HG02571 (cell line): Measurements from ENCODE around the gene CFLAR.
"Not testable (repeated sequence)": the region's sequence is repeated elsewhere in the genome, so short reads cannot be mapped to it uniquely, and the experiment has no call there.

Experiments
- ATAC-seq: cut with Tn5 transposase; IDR thresholded peaks from one replicate; pipeline ENCODE4 v1.9.1; 2021; ENCODE audit warnings: mild to moderate bottlenecking, moderate library complexity; ENCODE audit not compliant: unreplicated experiment

Gene CFLAR

GRCh38 chr2:201118121-201118960 is 2.4 kb downstream of the CFLAR start:
- peak; percentile 35 for ATAC-seq

GRCh38 chr2:201118961-201119854 is 3.2 kb downstream of the CFLAR start:
- no peak for ATAC-seq

- no peak for ATAC-seq
Measured at GRCh38 chr2:201122276-201122675, 6.3 kb downstream of the CFLAR start.

GRCh38 chr2:201126308-201127151 is 10.6 kb downstream of the CFLAR start:
- peak; percentile 31 for ATAC-seq

- ATAC-seq, result no peak
Measured at GRCh38 chr2:201127152-201127511, 11.2 kb downstream of the CFLAR start.

- no peak for ATAC-seq
Measured at GRCh38 chr2:201127570-201127969, 11.6 kb downstream of the CFLAR start.

- no peak for ATAC-seq
Measured at GRCh38 chr2:201128033-201128432, 12.1 kb downstream of the CFLAR start.

GRCh38 chr2:201128933-201129505 is 13.1 kb downstream of the CFLAR start:
- ATAC-seq, result no peak

- ATAC-seq, result no peak
Measured at GRCh38 chr2:201130524-201131186, 14.7 kb downstream of the CFLAR start.

- ATAC-seq, result no peak
Measured at GRCh38 chr2:201132518-201132917, 16.6 kb downstream of the CFLAR start.

DNA sequence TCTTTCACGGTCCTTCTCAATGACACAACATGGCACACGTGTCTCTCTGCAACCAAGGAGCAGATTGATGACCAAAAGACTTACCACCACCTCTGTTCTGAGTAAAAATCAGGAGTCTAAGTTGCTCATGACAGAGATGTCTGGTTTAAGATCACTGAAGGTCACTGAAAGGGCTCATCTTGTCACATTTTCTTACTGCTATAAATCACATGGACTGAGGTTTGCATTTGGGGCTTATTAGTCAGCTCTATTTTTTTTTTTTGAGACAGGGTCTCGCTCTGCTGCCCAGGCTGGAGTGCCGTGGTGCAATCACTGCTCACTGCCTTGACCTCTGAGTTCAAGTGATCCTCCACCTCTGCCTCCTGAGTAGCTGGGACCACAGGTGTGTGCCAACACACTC is 19.4 kb downstream of the CFLAR start:
- ATAC-seq, result no peak

DNA sequence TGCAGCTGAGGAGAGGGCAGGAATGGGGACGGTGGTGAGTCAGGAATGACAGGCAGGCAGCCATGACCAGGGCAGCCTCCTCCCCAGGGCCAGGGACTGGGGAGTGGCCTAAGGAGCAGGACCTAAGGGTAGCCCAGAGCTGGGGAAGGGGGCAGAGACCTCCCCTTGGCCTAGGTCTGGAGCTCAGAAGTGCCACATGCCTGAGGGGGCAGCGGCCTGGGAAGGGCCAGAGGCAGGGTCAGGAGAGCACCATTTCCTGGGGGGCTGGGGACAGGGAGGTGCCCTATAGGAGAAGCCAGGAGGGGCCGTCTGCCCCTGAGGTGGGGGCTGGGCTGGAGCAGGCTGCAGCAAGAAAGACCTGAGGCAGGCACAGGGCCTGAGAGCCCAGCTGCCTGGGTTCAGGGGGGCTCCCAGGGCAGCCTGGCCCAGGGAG is 20.9 kb downstream of the CFLAR start:
- no peak for ATAC-seq

DNA sequence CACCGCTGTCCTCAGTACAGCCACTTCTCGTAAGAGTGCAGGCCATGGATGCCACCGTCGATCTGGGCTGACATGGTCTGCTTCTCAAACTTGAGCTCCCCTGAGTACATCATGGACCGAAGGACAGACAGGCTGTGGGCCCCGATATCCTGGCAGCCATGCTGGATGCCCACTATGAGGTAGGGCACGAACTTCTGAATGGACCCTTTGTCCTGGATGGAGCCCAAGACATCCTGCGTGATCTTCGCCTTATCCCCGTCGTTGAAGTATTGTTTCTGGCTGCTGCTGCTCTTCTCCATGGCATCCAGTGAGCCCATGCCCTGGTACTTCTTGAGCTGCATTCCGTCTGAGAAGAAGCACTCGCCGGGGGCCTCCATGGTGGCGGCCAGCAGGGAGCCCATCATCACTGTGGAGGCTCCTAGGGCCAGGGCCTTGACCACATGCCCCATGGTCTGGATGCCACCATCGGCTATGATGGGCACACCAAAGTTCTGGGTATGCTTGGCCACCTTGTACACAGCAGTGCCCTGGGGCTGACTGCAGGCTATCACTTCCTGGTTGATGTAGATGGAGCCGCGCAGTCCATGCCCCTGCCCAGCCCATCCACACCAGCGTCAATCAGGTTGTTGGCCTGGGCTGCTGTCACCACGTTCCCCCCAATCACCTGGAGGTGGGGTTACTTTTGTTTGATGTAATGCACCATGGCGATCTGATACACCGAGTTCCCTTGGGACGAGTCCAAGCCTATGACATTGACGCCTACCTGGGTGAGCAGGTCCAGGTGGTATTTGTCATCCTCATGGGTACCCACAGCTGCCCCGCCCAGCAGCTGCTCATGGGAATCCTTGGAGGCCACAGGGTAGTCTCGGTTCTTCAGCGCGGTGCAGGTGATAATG is 21.8 kb downstream of the CFLAR start:
- no peak for ATAC-seq

DNA sequence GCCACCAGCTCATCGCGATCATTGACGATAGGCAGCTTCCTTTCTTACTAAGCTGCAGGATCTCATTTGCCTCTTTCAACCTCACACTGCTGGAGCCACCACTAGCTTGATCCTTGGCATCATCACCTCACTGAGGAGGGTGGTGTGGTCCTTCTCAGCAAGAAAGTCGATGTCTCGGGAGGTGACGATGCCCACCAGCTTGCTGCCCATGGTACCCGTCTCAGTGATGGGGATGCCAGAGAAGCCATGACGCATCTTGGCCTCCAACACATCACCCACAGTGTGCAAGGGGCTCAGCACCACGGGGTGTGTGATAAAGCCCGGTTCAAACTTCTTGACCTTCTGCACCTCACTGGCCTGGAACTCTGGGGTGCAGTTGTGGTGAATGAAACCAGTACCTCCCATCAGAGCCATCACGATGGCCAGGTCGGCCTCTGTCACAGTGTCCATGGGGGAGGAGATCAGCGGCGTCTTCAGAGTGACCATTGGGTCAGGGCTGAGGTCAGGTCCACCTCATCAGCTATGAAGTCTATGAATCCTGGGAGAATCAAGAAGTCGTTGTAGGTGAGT is 22.5 kb downstream of the CFLAR start:
- no peak for ATAC-seq

DNA sequence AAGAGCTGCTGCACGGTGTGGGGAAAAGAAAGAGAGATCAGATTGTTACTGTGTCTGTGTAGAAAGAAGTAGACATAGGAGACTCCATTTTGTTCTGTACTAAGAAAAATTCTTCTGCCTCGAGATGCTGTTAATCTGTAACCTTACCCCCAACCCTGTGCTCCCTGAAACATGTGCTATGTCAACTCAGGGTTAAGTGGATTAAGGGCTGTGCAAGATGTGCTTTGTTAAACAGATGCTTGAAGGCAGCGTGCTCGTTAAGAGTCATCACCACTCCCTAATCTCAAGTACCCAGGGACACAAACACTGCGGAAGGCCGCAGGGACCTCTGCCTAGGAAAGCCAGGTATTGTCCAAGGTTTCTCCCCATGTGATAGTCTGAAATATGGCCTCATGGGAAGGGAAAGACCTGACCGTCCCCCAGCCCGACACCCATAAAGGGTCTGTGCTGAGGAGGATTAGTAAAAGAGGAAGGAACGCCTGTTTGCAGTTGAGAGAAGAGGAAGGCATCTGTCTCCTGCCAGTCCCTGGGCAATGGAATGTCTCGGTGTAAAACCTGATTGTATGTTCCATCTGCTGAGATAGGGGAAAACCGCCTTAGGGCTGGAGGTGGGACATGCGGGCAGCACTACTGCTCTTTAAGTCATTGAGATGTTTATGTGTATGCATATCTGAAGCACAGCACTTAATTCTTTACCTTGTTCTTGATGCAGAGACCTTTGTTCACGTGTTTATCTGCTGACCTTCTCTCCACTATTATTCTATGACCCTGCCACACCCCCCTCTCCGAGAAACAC is 23.2 kb downstream of the CFLAR start:
- not testable (repeated sequence) for ATAC-seq

DNA sequence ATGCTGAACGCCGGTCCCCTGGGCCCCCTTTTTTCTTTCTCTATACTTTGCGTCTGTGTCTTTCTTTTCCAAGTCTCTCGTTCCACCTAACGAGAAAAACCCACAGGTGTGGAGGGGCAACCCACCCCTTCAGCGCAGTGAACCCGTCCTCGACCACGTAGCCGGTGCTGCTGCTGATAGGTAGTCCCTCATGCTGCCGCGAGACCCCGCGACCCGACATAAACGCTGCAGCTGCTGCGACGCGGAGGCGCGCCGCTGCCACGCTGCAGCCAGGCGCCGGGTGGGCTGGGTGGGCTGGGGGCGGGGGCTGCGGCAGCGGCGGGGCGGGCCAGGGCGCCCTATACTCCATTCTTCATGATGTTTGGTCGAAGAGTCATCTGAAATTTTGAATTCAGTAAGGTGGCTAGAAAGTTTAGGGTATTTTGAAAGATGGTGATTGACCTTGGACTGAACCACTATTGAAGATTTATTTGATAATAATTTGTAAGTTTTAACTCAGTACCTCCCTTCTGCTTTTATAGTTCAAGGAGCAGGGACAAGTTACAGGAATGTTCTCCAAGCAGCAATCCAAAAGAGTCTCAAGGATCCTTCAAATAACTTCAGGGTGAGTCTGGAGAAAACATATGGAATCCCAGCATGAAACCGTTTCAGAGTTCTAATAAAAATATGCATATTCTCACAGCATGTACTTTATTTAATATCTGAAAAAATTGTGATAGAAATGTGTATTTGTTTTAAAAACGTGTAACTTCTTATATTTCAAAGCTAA is 24.1 kb downstream of the CFLAR start:
- ATAC-seq, result no peak
